ENCODE measurements around the gene CEP72.
"Not testable (repeated sequence)": the region's sequence is repeated elsewhere in the genome, so short reads cannot be mapped to it uniquely, and the experiment has no call there.

CEP72 gene

GRCh38 chr5:627840-628239, 15.7 kb downstream of the CEP72 start:
- in situ Hi-C loops (cut with MboI; ENCODE audit: low sequenced_read_pairs, unreplicated experiment): no loop called here
- no peak for TF ChIP-seq CTCF (IDR thresholded peaks at IDR 0.05; ENCODE audit: borderline replicate concordance, control extremely low read depth, extremely low read depth, insufficient read depth, missing control alignments)
- DNase-seq (ENCODE audit: low spot score): no peak

- DNase-seq (ENCODE audit: low spot score); in situ Hi-C loops (cut with MboI; ENCODE audit: low sequenced_read_pairs, unreplicated experiment): not testable (repeated sequence)
Measured at GRCh38 chr5:628351-629205, 16.4 kb downstream of the CEP72 start.

- TF ChIP-seq CTCF (IDR thresholded peaks at IDR 0.05; ENCODE audit: borderline replicate concordance, control extremely low read depth, extremely low read depth, insufficient read depth, missing control alignments): no peak
- in situ Hi-C loops (cut with MboI; ENCODE audit: low sequenced_read_pairs, unreplicated experiment): no loop called here
- DNase-seq (ENCODE audit: low spot score): no peak
Measured at GRCh38 chr5:633501-633955, 21.4 kb downstream of the CEP72 start.

- in situ Hi-C loops (cut with MboI; ENCODE audit: low sequenced_read_pairs, unreplicated experiment): no loop called here
- TF ChIP-seq CTCF (IDR thresholded peaks at IDR 0.05; ENCODE audit: borderline replicate concordance, control extremely low read depth, extremely low read depth, insufficient read depth, missing control alignments): no peak
- DNase-seq (ENCODE audit: low spot score): no peak
Measured at GRCh38 chr5:634191-634590, 22.1 kb downstream of the CEP72 start.

GRCh38 chr5:635306-636055, 23.3 kb downstream of the CEP72 start:
- no peak for DNase-seq (ENCODE audit: low spot score)
- no peak for TF ChIP-seq CTCF (IDR thresholded peaks at IDR 0.05; ENCODE audit: borderline replicate concordance, control extremely low read depth, extremely low read depth, insufficient read depth, missing control alignments)
- in situ Hi-C loops (cut with MboI; ENCODE audit: low sequenced_read_pairs, unreplicated experiment): no loop called here

- no peak for TF ChIP-seq CTCF (IDR thresholded peaks at IDR 0.05; ENCODE audit: borderline replicate concordance, control extremely low read depth, extremely low read depth, insufficient read depth, missing control alignments)
- DNase-seq (ENCODE audit: low spot score): no peak
- in situ Hi-C loops (cut with MboI; ENCODE audit: low sequenced_read_pairs, unreplicated experiment): no loop called here
Measured at GRCh38 chr5:636951-637350, 24.8 kb downstream of the CEP72 start.
